HCT116 (cell line): ENCODE results near the gene APOH. TPM values are rescaled to one million over a fixed set of nuclear protein-coding genes. Genes with fewer than 3 reads are reported as not detected.

Source experiments
- ATAC-seq: fragments of 200-7000 bp; cut with Tn5 transposase; 2 replicates; pipeline ENCODE4 v1.9.1; 2020; ENCODE audit warnings: mild to moderate bottlenecking, moderate library complexity
- BruUV-seq: library from RNA; stranded (reverse); fragments of 400-500 nt; replicated peaks from 2 replicates; lab custom pipeline; 2021; lab: Mats Ljungman, UMichigan
- CTCF ChIA-PET: fragments of 300-600 bp; sonication (Branson Sonifier 250); formaldehyde crosslinking; loops from one replicate; lab custom pipeline; 2021; ENCODE audit warnings: antibody characterized with exemption; lab: Charles Lee
- POLR2A ChIA-PET: fragments of 300-600, 350-600 bp; sonication (Branson Sonifier 250); formaldehyde crosslinking; loops from one replicate; lab custom pipeline; 2021; ENCODE audit warnings: antibody characterized with exemption; lab: Charles Lee
- RAD21 ChIA-PET, 2 experiments: fragments of 300-600 bp; sonication (Branson Sonifier 250); formaldehyde crosslinking; loops; one replicate each; lab custom pipeline; 2023; ENCODE audit warnings: low total read pairs in 2 of 2; ENCODE audit not compliant: uncharacterized antibody in 2 of 2, unreplicated experiment in 2 of 2, low non-redundant PET in 1 of 2; lab: Charles Lee
- DNase-seq: peaks from one replicate; pipeline ENCODE4 v3.0.0-alpha.2; 2010; ENCODE audit warnings: low read depth, low spot score
- H2AFZ ChIP-seq: fragments of 200-600 bp; shearing (Covaris generic), sonication (generic); 2 replicates; pipeline ENCODE4 v1.6.1; 2017; ENCODE audit warnings: low read depth, mixed run types, mixed read lengths, antibody characterized with exemption, low read length; ENCODE audit not compliant: poor library complexity, severe bottlenecking
- H3K27ac ChIP-seq: 2 replicates; pipeline ENCODE4 v1.5.1; 2012; ENCODE audit warnings: low read depth, low read length
- H3K27me3 ChIP-seq: fragments of 200-600 bp; sonication (generic); 2 replicates; pipeline ENCODE4 v1.6.1; 2016; ENCODE audit warnings: mixed run types, low read length, mixed read lengths; ENCODE audit not compliant: insufficient read depth
- H3K36me3 ChIP-seq, 2 experiments: fragments of 200-500 bp in 1 of 2; fragments of 200-600 bp in 1 of 2; sonication (Bioruptor generic) in 1 of 2; sonication (generic) in 1 of 2; 2 replicates each; pipeline versions ENCODE4 v1.5.1 to v1.6.1; 2014 to 2016; ENCODE audit warnings: low read length in 2 of 2, inconsistent platforms in 1 of 2, mixed read lengths in 1 of 2, mixed run types in 1 of 2; ENCODE audit not compliant: insufficient read depth in 2 of 2, control insufficient read depth in 1 of 2
- H3K4me1 ChIP-seq, 2 experiments: fragments of 200-600 bp in 1 of 2; sonication (generic) in 1 of 2; 2 replicates each; pipeline versions ENCODE4 v1.5.1 to v1.6.1; 2012 to 2017; ENCODE audit warnings: low read length in 2 of 2, inconsistent platforms in 1 of 2, mild to moderate bottlenecking in 1 of 2, mixed read lengths in 1 of 2, mixed run types in 1 of 2, moderate library complexity in 1 of 2; ENCODE audit not compliant: insufficient read depth in 2 of 2, control insufficient read depth in 1 of 2
- H3K4me2 ChIP-seq: fragments of 200-600 bp; sonication (generic); 2 replicates; pipeline ENCODE4 v1.6.1; 2017; ENCODE audit warnings: mixed run types, low read length, mixed read lengths
- H3K4me3 ChIP-seq, 2 experiments: fragments of 200-600 bp in 1 of 2; sonication (generic) in 1 of 2; replicated peaks in 1 of 2; 2 replicates each; pipeline ENCODE4 v1.5.1; 2011 to 2016; ENCODE audit warnings: low read length in 2 of 2, control low read depth in 1 of 2, low read depth in 1 of 2, mild to moderate bottlenecking in 1 of 2, mixed read lengths in 1 of 2, mixed run types in 1 of 2
- H3K79me2 ChIP-seq: fragments of 200-600 bp; sonication (generic); 2 replicates; pipeline ENCODE4 v1.6.1; 2017; ENCODE audit warnings: mild to moderate bottlenecking, mixed run types, low read length, moderate library complexity, mixed read lengths; ENCODE audit not compliant: insufficient read depth
- H3K9ac ChIP-seq: fragments of 200-600 bp; sonication (generic); 2 replicates; pipeline ENCODE4 v1.6.1; 2016; ENCODE audit warnings: low read length, mixed read lengths
- H3K9me2 ChIP-seq: fragments of 200-600 bp; sonication (generic), shearing (Covaris generic); 2 replicates; pipeline ENCODE4 v1.6.1; 2017; ENCODE audit warnings: mixed run types, mild to moderate bottlenecking, moderate library complexity; ENCODE audit not compliant: insufficient read depth
- H3K9me3 ChIP-seq, 2 experiments: fragments of 200-500 bp in 1 of 2; fragments of 200-600 bp in 1 of 2; sonication (Bioruptor generic) in 1 of 2; sonication (generic) in 1 of 2; 2 replicates each; pipeline ENCODE4 v1.6.1; 2014 to 2017; ENCODE audit warnings: low read length in 2 of 2, mixed read lengths in 2 of 2, inconsistent platforms in 1 of 2, low read depth in 1 of 2, mild to moderate bottlenecking in 1 of 2, mixed run types in 1 of 2, moderate library complexity in 1 of 2; ENCODE audit not compliant: control insufficient read depth in 1 of 2, insufficient read depth in 1 of 2
- H4K20me1 ChIP-seq: fragments of 200-600 bp; sonication (generic), shearing (Covaris generic); 2 replicates; pipeline ENCODE4 v1.6.1; 2017; ENCODE audit warnings: mixed run types, mild to moderate bottlenecking, moderate library complexity; ENCODE audit not compliant: insufficient read depth
- ATF3 ChIP-seq: IDR thresholded peaks from 2 replicates; pipeline ENCODE4 v1.6.1; 2012
- CBX3 ChIP-seq: IDR thresholded peaks from 2 replicates; pipeline ENCODE4 v1.6.1; 2012; ENCODE audit warnings: low read depth
- CEBPB ChIP-seq: IDR thresholded peaks from 2 replicates; pipeline ENCODE4 v1.6.1; 2012; ENCODE audit warnings: low read depth
- ELF1 ChIP-seq: IDR thresholded peaks from 2 replicates; pipeline ENCODE4 v1.6.1; 2012; ENCODE audit warnings: low read depth, borderline replicate concordance
- EZH2 ChIP-seq: fragments of 200-600 bp; sonication (generic); IDR thresholded peaks from 2 replicates; pipeline ENCODE4 v1.6.1; 2017; ENCODE audit warnings: antibody characterized with exemption, mixed run types
- EZH2phosphoT487 ChIP-seq: fragments of 200-600 bp; IDR thresholded peaks from 2 replicates; pipeline ENCODE4 v1.6.1; 2018; ENCODE audit warnings: antibody characterized with exemption, borderline replicate concordance
- FOSL1 ChIP-seq: IDR thresholded peaks from 2 replicates; pipeline ENCODE4 v1.6.1; 2012; ENCODE audit warnings: low read depth
- JUND ChIP-seq: IDR thresholded peaks from 2 replicates; pipeline ENCODE4 v1.6.1; 2012
- MAX ChIP-seq: IDR thresholded peaks from 2 replicates; pipeline ENCODE4 v1.6.1; 2012
- POLR2A ChIP-seq: IDR thresholded peaks from 2 replicates; pipeline ENCODE4 v1.7.0; 2011; ENCODE audit warnings: borderline replicate concordance; ENCODE audit not compliant: insufficient read depth, insufficient read length; ENCODE audit errors: extremely low read depth
- POLR2AphosphoS5 ChIP-seq: IDR thresholded peaks from 2 replicates; pipeline ENCODE4 v1.6.1; 2011; ENCODE audit warnings: mild to moderate bottlenecking, low read depth, low read length, moderate library complexity
- RAD21 ChIP-seq: IDR thresholded peaks from 2 replicates; pipeline ENCODE4 v1.6.1; 2012; ENCODE audit warnings: low read depth, mild to moderate bottlenecking
- REST ChIP-seq: IDR thresholded peaks from 2 replicates; pipeline ENCODE4 v1.6.1; 2012; ENCODE audit warnings: low read depth
- SIN3A ChIP-seq: IDR thresholded peaks from 2 replicates; pipeline ENCODE4 v1.6.1; 2012; ENCODE audit warnings: low read depth
- SP1 ChIP-seq: IDR thresholded peaks from 2 replicates; pipeline ENCODE4 v1.6.1; 2012; ENCODE audit warnings: low read depth
- SRF ChIP-seq: IDR thresholded peaks from 2 replicates; pipeline ENCODE4 v1.6.1; 2012; ENCODE audit warnings: low read depth
- YY1 ChIP-seq: IDR thresholded peaks from 2 replicates; pipeline ENCODE4 v1.6.1; 2011; ENCODE audit warnings: low read length, low read depth, moderate library complexity, mild to moderate bottlenecking; ENCODE audit not compliant: insufficient replicate concordance; ENCODE audit errors: extremely low read depth
- ZFX ChIP-seq: fragments of 450-650 bp; IDR thresholded peaks from 2 replicates; pipeline ENCODE4 v1.6.1; 2017
- intact Hi-C: fragments of 100-400 bp; cut with micrococcal nuclease; formaldehyde crosslinking; loops from 2 replicates; pipeline ENCODE4 v1.10.0; 2022
- total RNA-seq: library from RNA; stranded (reverse); gene quantifications from one replicate; pipeline ENCODE4 v1.2.1, GENCODE V29; 2021; ENCODE audit not compliant: unreplicated experiment

APOH gene
- total RNA-seq, 1 experiment from 2014 or later = 1.7 TPM

- intact Hi-C loops = no loop called here
- H3K27ac ChIP-seq = no peak overlapping the region
- no peak overlapping the region for H3K4me2 ChIP-seq
- no peak overlapping the region for H3K4me3 ChIP-seq
- H3K27me3 ChIP-seq = no peaks in the 10 kb centered on the region
- RAD21 ChIA-PET = no interaction called here
- H3K9ac ChIP-seq = no peak overlapping the region
- H3K9me3 ChIP-seq = no peaks in the 10 kb centered on the region; a peak in 1 of 4 replicates
- no peaks in the 10 kb centered on the region for H3K9me2 ChIP-seq
- no peak overlapping the region for H2AFZ ChIP-seq
- BruUV-seq = no TSS peak
- no peaks in the 10 kb centered on the region for H3K79me2 ChIP-seq
- DNase-seq = no peak
- peaks cover 0 to 5% of the 10 kb centered on the region in 2 experiments; a peak in 1 of 4 replicates for H3K4me1 ChIP-seq
- peaks cover 0 to 11% of the 10 kb centered on the region in 2 experiments; a peak in 2 of 4 replicates for H3K36me3 ChIP-seq
- TF ChIP-seq POLR2AphosphoS5 = no peak
- no peak for TF ChIP-seq SP1
- TF ChIP-seq SIN3A = no peak
- no peak for TF ChIP-seq CEBPB
- TF ChIP-seq MAX = no peak
- no peak for TF ChIP-seq POLR2A
- TF ChIP-seq RAD21 = no peak
- no peak for TF ChIP-seq EZH2
- no peak for TF ChIP-seq ATF3
- TF ChIP-seq, all 23 proteins: peak for 0
- POLR2A ChIA-PET = no interaction called here
- ATAC-seq = no peak
- no peaks in the 10 kb centered on the region for H4K20me1 ChIP-seq
- CTCF ChIA-PET = no interaction called here
These were observed 50.6 kb downstream of the APOH start for GRCh38 chr17:66178642-66179041.

GRCh38 chr17:66177048-66177447 is 52.2 kb downstream of the APOH start:
- no peak overlapping the region for H3K9ac ChIP-seq
- POLR2A ChIA-PET = no interaction called here
- no peak overlapping the region for H3K4me2 ChIP-seq
- intact Hi-C loops = no loop called here
- no TSS peak for BruUV-seq
- ATAC-seq (no peak), DNase-seq (no peak)
- no peaks in the 10 kb centered on the region for H3K9me2 ChIP-seq
- peaks cover 0 to 8% of the 10 kb centered on the region in 2 experiments; a peak in 2 of 4 replicates for H3K36me3 ChIP-seq
- RAD21 ChIA-PET = no interaction called here
- H4K20me1 ChIP-seq = no peaks in the 10 kb centered on the region
- H3K9me3 ChIP-seq = no peaks in the 10 kb centered on the region; a peak in 1 of 4 replicates
- H3K27ac ChIP-seq = no peak overlapping the region
- no peaks in the 10 kb centered on the region for H3K27me3 ChIP-seq
- H3K4me1 ChIP-seq = peaks cover 0 to 5% of the 10 kb centered on the region in 2 experiments; a peak in 1 of 4 replicates
- CTCF ChIA-PET = interaction anchor here (1.4 kb wide), 1 partner anchor 11 kb away, joined by 5 read pairs; no protein-coding TSS in a partner anchor
- no peaks in the 10 kb centered on the region for H3K79me2 ChIP-seq
- H3K4me3 ChIP-seq = no peak overlapping the region
- no peak overlapping the region for H2AFZ ChIP-seq
- no peak for TF ChIP-seq FOSL1
- no peak for TF ChIP-seq MAX
- no peak for TF ChIP-seq ELF1
- no peak for TF ChIP-seq POLR2A
- TF ChIP-seq JUND = no peak
- no peak for TF ChIP-seq YY1
- no peak for TF ChIP-seq EZH2
- TF ChIP-seq SRF = no peak
- no peak for TF ChIP-seq CBX3
- TF ChIP-seq REST = no peak
- no peak for TF ChIP-seq ZFX
- TF ChIP-seq EZH2phosphoT487 = no peak
